ENCODE results near the gene WDR81. TPM values are rescaled to one million over a fixed set of nuclear protein-coding genes. Genes with fewer than 3 reads are reported as not detected.
"Not testable (repeated sequence)": the region's sequence is repeated elsewhere in the genome, so short reads cannot be mapped to it uniquely, and the experiment has no call there.

WDR81 gene
- total RNA-seq, 1 donor from 2014 or later: 35.5 TPM

- Histone ChIP-seq H3K27me3 (ENCODE audit: control insufficient read depth, insufficient read depth, low read length) (no peaks in the 10 kb centered on the region), H3K4me3 (ENCODE audit: low read depth, low read length) (no peak overlapping the region), H3K36me3 (ENCODE audit: control insufficient read depth, insufficient read depth, low read length) (no peaks in the 10 kb centered on the region)
- no peak for DNase-seq (ENCODE audit: low read depth)
- TF ChIP-seq, protein P1, sequence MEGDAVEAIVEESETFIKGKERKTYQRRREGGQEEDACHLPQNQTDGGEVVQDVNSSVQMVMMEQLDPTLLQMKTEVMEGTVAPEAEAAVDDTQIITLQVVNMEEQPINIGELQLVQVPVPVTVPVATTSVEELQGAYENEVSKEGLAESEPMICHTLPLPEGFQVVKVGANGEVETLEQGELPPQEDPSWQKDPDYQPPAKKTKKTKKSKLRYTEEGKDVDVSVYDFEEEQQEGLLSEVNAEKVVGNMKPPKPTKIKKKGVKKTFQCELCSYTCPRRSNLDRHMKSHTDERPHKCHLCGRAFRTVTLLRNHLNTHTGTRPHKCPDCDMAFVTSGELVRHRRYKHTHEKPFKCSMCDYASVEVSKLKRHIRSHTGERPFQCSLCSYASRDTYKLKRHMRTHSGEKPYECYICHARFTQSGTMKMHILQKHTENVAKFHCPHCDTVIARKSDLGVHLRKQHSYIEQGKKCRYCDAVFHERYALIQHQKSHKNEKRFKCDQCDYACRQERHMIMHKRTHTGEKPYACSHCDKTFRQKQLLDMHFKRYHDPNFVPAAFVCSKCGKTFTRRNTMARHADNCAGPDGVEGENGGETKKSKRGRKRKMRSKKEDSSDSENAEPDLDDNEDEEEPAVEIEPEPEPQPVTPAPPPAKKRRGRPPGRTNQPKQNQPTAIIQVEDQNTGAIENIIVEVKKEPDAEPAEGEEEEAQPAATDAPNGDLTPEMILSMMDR (IDR thresholded peaks at IDR 0.05; ENCODE audit: insufficient read depth, low read length, poor library complexity, severe bottlenecking): no peak
Observed at GRCh38 chr17:1705004-1705403, 19.5 kb upstream of the WDR81 start.

- peaks cover 2% of the 10 kb centered on the region for H3K36me3 ChIP-seq (ENCODE audit: control insufficient read depth, insufficient read depth, low read length)
- TF ChIP-seq, protein P1 (IDR thresholded peaks at IDR 0.05; ENCODE audit: insufficient read depth, low read length, poor library complexity, severe bottlenecking): no peak
- no peak overlapping the region for H3K4me3 ChIP-seq (ENCODE audit: low read depth, low read length)
- no peaks in the 10 kb centered on the region for H3K27me3 ChIP-seq (ENCODE audit: control insufficient read depth, insufficient read depth, low read length)
- DNase-seq (ENCODE audit: low read depth): no peak
Observed at GRCh38 chr17:1707107-1707506, 17.4 kb upstream of the WDR81 start.

DNA sequence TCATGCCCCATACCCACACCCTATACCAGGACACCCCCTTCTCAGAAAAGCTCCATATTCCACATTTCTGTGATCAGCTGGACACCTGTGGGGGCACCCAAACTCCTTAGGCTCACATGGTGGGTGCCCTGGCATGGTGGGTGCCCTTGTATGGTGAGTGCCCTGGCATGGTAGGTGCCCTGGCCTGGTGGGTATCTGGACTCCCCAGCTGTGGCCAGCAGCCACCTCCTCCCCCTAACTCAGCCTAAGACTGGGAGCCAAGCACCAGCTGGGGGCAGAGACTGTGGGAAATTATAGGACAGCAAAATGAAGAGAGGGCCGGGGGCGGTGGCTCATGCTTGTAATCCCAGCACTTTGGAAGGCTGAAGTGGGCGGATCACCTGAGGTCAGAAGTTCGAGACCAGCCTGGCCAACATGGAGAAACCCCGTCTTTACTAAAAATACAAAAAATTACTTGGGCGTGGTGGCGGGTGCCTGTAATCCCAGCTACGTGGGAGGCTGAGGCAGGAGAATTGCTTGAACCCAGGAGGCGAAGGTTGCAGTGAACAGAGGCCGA, 15.6 kb upstream of the WDR81 start:
- H3K36me3 ChIP-seq (ENCODE audit: control insufficient read depth, insufficient read depth, low read length): peaks cover 11% of the 10 kb centered on the region
- H3K4me3 ChIP-seq (ENCODE audit: low read depth, low read length); DNase-seq (ENCODE audit: low read depth); H3K27me3 ChIP-seq (ENCODE audit: control insufficient read depth, insufficient read depth, low read length): not testable (repeated sequence)

- peaks cover 11% of the 10 kb centered on the region for H3K36me3 ChIP-seq (ENCODE audit: control insufficient read depth, insufficient read depth, low read length)
- peak overlapping the region; percentile 70 for H3K4me3 ChIP-seq (ENCODE audit: low read depth, low read length)
- TF ChIP-seq, protein P1 (IDR thresholded peaks at IDR 0.05; ENCODE audit: insufficient read depth, low read length, poor library complexity, severe bottlenecking): no peak
- no peaks in the 10 kb centered on the region for H3K27me3 ChIP-seq (ENCODE audit: control insufficient read depth, insufficient read depth, low read length)
- no peak for DNase-seq (ENCODE audit: low read depth)
Observed at GRCh38 chr17:1709403-1709951, 15.0 kb upstream of the WDR81 start.

- Histone ChIP-seq H3K27me3 (ENCODE audit: control insufficient read depth, insufficient read depth, low read length) (no peaks in the 10 kb centered on the region), H3K36me3 (ENCODE audit: control insufficient read depth, insufficient read depth, low read length) (peaks cover 11% of the 10 kb centered on the region), H3K4me3 (ENCODE audit: low read depth, low read length) (peak within 1 kb of the TSS; percentile 70)
- DNase-seq (ENCODE audit: low read depth): no peak
- TF ChIP-seq, protein P1 (IDR thresholded peaks at IDR 0.05; ENCODE audit: insufficient read depth, low read length, poor library complexity, severe bottlenecking): no peak
Observed at GRCh38 chr17:1709971-1710806, 14.3 kb upstream of the WDR81 start, which contains the start of gene TLCD2. TSS of gene TLCD2 (minus strand) at chr17:1710377. CDS start at chr17:1710242, 135 bp downstream.

- no peaks in the 10 kb centered on the region for H3K27me3 ChIP-seq (ENCODE audit: control insufficient read depth, insufficient read depth, low read length)
- DNase-seq (ENCODE audit: low read depth): no peak
- H3K4me3 ChIP-seq (ENCODE audit: low read depth, low read length): peak overlapping the region; percentile 70
- TF ChIP-seq, protein P1 (IDR thresholded peaks at IDR 0.05; ENCODE audit: insufficient read depth, low read length, poor library complexity, severe bottlenecking): no peak
- H3K36me3 ChIP-seq (ENCODE audit: control insufficient read depth, insufficient read depth, low read length): peaks cover 11% of the 10 kb centered on the region
Observed at GRCh38 chr17:1710807-1711553, 13.5 kb upstream of the WDR81 start.

All from kidney epithelial cell (primary cell).